Activated naive CD8-positive, alpha-beta T cell (primary cell): ENCODE data around the gene GALNT15.

ENCODE experiments used
- H3K27ac Mint-ChIP-seq: one replicate; pipeline ENCODE4 v1.8.0; 2021; ENCODE audit warnings: mixed read lengths
- H3K27me3 Mint-ChIP-seq: one replicate; pipeline ENCODE4 v1.8.0; 2021; ENCODE audit warnings: mixed read lengths
- H3K36me3 Mint-ChIP-seq: one replicate; pipeline ENCODE4 v1.8.0; 2021; ENCODE audit warnings: mixed read lengths
- H3K4me1 Mint-ChIP-seq: one replicate; pipeline ENCODE4 v1.8.0; 2021; ENCODE audit warnings: low read depth, mixed read lengths
- H3K4me3 Mint-ChIP-seq: one replicate; pipeline ENCODE4 v1.8.0; 2021; ENCODE audit warnings: mild to moderate bottlenecking, mixed read lengths
- H3K9me3 Mint-ChIP-seq: one replicate; pipeline ENCODE4 v1.8.0; 2021; ENCODE audit warnings: low read depth, mixed read lengths

The GALNT15 gene

DNA sequence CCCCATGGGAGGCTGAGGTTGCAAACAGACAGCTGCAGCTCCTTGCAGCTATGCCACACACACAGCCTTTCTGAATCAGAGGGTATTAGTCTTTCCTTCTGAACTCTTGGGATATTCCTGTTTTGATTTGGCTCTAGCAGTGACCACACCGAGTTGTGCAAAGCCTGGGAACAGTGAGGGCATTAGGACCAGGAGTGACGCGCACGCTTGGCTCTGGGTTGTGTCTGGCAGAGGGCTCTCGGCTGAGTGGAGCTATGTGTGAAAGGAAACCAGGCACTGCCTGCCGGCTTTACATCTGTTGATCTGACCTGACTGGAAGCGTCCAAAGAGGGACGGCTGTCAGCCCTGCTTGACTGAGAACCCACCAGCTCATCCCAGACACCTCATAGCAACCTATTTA lies at the start of gene GALNT15:
GALNT15 (plus strand) TSS at position 292 of the 400 bp plus-strand sequence. CDS start 472 bp downstream, outside the sequence.
- Mint-ChIP-seq H3K9me3 (peaks cover 5% of the 10 kb centered on the region), H3K27ac (no peak within 1 kb of the TSS)

GRCh38 chr3:16126634-16127033 lies 47.8 kb upstream of the GALNT15 start:
- no peak overlapping the region for H3K27ac Mint-ChIP-seq
- peaks cover 3% of the 10 kb centered on the region for H3K27me3 Mint-ChIP-seq
- H3K36me3 Mint-ChIP-seq, result peaks cover 3% of the 10 kb centered on the region
- H3K9me3 Mint-ChIP-seq, result no peaks in the 10 kb centered on the region
- no peaks in the 10 kb centered on the region for H3K4me1 Mint-ChIP-seq
- no peak overlapping the region for H3K4me3 Mint-ChIP-seq

More for the DNA sequence above, at the start of gene GALNT15:
- H3K27me3 Mint-ChIP-seq, result peaks cover 12% of the 10 kb centered on the region
- H3K4me1 Mint-ChIP-seq, result peaks cover 4% of the 10 kb centered on the region
- no peaks in the 10 kb centered on the region for H3K36me3 Mint-ChIP-seq
- no peak within 1 kb of the TSS for H3K4me3 Mint-ChIP-seq

DNA sequence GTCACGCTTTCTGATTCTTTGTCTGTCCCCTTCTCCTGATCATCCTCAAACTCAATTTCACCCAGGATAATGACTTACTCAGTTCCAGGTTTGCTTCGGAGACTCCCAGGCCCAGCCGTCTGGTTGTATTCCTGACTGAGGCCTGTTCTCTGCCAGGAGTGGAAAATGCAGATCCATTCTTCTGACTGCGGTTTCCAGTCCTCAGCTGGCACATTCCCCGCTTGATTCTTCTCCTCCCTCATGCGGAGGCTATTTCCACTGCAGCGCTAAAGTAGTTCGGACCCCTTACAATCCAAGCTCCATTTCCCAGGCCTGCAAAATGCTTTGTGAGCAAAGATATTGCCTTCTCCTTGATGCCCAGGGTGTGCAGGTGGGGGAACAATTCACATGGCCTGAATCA lies 47.2 kb upstream of the GALNT15 start:
- Mint-ChIP-seq H3K36me3 (peaks cover 3% of the 10 kb centered on the region), H3K4me1 (no peaks in the 10 kb centered on the region), H3K9me3 (no peaks in the 10 kb centered on the region), H3K4me3 (no peak overlapping the region), H3K27me3 (peaks cover 3% of the 10 kb centered on the region), H3K27ac (no peak overlapping the region)

DNA sequence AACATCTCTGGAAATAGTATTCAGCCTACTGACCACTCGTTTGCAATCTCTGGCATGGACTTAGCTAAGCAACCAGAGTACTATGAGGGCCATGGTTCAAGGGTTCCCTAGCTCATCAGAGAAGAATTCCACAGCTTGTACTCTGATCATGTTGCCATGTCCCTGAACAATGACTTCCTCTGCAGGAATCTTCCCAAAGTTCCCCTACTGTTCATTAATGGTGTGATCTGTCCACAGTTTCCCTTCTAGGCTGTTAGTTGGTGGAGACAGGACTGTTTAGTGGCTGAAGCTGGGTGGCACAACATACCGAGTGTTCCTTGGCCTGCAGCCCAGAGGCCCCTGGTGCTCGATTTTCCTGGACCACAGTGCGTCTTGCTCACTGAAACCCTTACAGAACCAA lies 44.4 kb upstream of the GALNT15 start:
- Mint-ChIP-seq H3K4me1 (no peaks in the 10 kb centered on the region), H3K4me3 (no peak overlapping the region), H3K36me3 (no peaks in the 10 kb centered on the region), H3K27ac (no peak overlapping the region), H3K27me3 (peaks cover 3% of the 10 kb centered on the region), H3K9me3 (no peaks in the 10 kb centered on the region)

GRCh38 chr3:16132190-16132589 lies 42.3 kb upstream of the GALNT15 start:
- H3K27ac Mint-ChIP-seq, result no peak overlapping the region
- H3K4me3 Mint-ChIP-seq, result no peak overlapping the region
- H3K4me1 Mint-ChIP-seq, result no peaks in the 10 kb centered on the region
- H3K36me3 Mint-ChIP-seq, result no peaks in the 10 kb centered on the region
- no peaks in the 10 kb centered on the region for H3K9me3 Mint-ChIP-seq
- H3K27me3 Mint-ChIP-seq, result peaks cover 3% of the 10 kb centered on the region

DNA sequence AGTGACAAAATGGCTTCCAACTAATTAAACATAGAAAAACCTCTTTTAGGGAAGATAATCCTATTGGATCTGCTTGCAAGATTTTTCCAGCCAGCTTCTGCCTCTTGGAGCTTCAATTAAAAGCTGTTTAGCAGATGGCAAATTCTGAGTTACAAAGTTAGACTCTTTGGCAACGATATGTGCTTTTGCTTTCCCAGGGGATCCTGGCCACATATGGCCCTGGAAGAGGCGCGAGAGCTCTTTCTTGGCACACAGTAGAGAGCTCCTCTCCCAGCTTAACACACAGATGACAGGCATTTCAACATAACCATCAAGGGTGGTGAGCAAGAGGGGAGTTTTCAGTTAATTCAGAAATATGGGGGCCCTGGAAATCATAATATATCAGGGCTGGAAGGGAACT lies 41.6 kb upstream of the GALNT15 start:
- no peaks in the 10 kb centered on the region for H3K27me3 Mint-ChIP-seq
- no peaks in the 10 kb centered on the region for H3K9me3 Mint-ChIP-seq
- H3K4me1 Mint-ChIP-seq, result no peaks in the 10 kb centered on the region
- H3K36me3 Mint-ChIP-seq, result no peaks in the 10 kb centered on the region
- no peak overlapping the region for H3K4me3 Mint-ChIP-seq
- no peak overlapping the region for H3K27ac Mint-ChIP-seq

DNA sequence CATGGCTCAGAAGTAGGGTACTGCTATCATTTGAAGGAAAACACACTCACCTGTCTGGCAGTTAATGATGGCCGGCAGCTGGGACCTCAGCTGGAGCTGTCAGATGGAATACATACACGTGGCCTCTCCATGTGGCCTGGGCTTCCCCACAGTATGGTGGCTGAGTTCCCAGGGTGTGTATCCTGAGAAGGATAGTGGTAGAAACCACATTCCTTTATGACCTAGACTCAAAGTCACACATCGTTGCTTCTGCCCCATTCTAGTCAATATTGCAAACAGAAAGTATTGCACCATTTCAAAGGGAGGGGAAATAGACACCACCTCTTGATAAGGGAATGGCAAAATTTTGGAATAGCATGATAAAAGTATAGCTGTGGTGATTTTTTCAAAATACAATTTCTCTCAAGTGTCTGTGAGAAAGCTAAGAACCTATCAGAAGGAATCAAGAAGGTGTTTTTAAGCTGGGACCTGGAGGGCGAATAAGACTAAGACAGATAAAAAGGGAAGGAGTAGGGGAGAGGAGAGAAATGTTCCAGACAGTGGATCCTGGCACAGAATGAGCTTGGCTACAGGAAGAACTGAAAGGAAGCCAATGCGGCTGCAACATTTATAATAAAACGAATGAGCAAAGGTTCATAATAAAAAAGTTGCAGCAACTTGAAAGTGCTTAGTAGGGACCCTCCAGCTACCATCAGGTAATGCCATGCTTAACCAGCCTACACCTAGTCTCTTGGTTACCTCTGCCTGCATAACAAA lies 40.1 kb upstream of the GALNT15 start:
- Mint-ChIP-seq H3K27ac (no peak overlapping the region), H3K4me3 (no peak overlapping the region), H3K4me1 (no peaks in the 10 kb centered on the region), H3K36me3 (no peaks in the 10 kb centered on the region), H3K9me3 (no peaks in the 10 kb centered on the region), H3K27me3 (no peaks in the 10 kb centered on the region)

DNA sequence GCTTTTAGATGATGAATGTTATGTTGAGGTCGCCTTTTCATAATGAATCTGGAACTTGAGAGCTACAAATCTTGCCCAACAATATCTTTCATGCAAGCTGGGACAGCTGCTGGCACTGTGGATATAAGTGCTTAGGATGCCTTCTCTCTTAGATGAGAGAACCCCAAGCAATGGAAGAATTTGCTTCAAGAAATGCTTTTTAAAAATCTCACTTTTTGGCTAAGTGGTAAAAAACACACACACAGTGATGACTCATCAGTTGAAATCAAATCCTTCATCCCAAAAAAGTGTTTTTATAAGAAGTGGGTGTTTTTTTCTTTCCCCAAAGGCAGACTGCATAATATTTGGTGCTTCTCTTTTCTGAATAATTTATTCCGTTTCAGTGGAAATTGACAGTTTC lies 38.4 kb upstream of the GALNT15 start:
- Mint-ChIP-seq H3K9me3 (no peaks in the 10 kb centered on the region), H3K4me3 (no peak overlapping the region), H3K27ac (no peak overlapping the region), H3K27me3 (peaks cover 1% of the 10 kb centered on the region), H3K36me3 (no peaks in the 10 kb centered on the region), H3K4me1 (no peaks in the 10 kb centered on the region)

GRCh38 chr3:16137044-16137443 lies 37.4 kb upstream of the GALNT15 start:
- Mint-ChIP-seq H3K4me1 (no peaks in the 10 kb centered on the region), H3K9me3 (no peaks in the 10 kb centered on the region), H3K27ac (no peak overlapping the region), H3K4me3 (no peak overlapping the region), H3K36me3 (no peaks in the 10 kb centered on the region), H3K27me3 (peaks cover 1% of the 10 kb centered on the region)

DNA sequence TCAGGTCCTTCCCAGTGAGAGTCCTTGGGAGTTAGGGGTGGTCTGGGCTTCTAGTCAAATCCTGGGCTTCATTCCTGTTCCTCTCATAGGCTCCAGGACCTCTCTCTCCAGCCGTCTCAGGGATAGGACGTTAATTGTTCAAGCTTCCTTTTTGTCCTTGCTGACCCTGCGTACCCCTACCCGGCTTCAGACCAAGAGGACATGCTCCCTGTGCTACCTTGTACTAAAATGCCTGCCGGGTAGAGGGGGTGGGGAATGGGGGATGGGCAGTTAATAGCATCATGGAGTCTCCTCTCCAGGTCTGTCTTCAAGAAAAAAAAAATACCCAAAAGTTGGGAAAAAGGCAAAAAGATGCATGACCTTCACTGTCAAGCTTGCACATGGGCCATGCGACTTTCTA lies 36.5 kb upstream of the GALNT15 start:
- Mint-ChIP-seq H3K27ac (no peak overlapping the region), H3K36me3 (no peaks in the 10 kb centered on the region), H3K4me3 (no peak overlapping the region), H3K9me3 (no peaks in the 10 kb centered on the region), H3K4me1 (no peaks in the 10 kb centered on the region), H3K27me3 (peaks cover 1% of the 10 kb centered on the region)

GRCh38 chr3:16140116-16140893 lies 34.2 kb upstream of the GALNT15 start:
- peaks cover 5% of the 10 kb centered on the region for H3K36me3 Mint-ChIP-seq

GRCh38 chr3:16140894-16141285 lies 33.6 kb upstream of the GALNT15 start:
- Mint-ChIP-seq H3K9me3 (peaks cover 7% of the 10 kb centered on the region), H3K27ac (no peak overlapping the region), H3K27me3 (peaks cover 2% of the 10 kb centered on the region), H3K4me3 (no peak overlapping the region), H3K4me1 (no peaks in the 10 kb centered on the region), H3K36me3 (peaks cover 5% of the 10 kb centered on the region)

More at GRCh38 chr3:16140116-16140893, 34.2 kb upstream of the GALNT15 start:
- Mint-ChIP-seq H3K27me3 (peaks cover 1% of the 10 kb centered on the region), H3K27ac (no peak overlapping the region), H3K4me1 (no peaks in the 10 kb centered on the region), H3K4me3 (no peak overlapping the region), H3K9me3 (peaks cover 7% of the 10 kb centered on the region)

- H3K36me3 Mint-ChIP-seq, result peaks cover 5% of the 10 kb centered on the region
- H3K27me3 Mint-ChIP-seq, result peaks cover 2% of the 10 kb centered on the region
- H3K4me1 Mint-ChIP-seq, result no peaks in the 10 kb centered on the region
- H3K9me3 Mint-ChIP-seq, result peaks cover 7% of the 10 kb centered on the region
- no peak overlapping the region for H3K4me3 Mint-ChIP-seq
- H3K27ac Mint-ChIP-seq, result no peak overlapping the region
Observed at GRCh38 chr3:16142350-16143025, 32.0 kb upstream of the GALNT15 start.

DNA sequence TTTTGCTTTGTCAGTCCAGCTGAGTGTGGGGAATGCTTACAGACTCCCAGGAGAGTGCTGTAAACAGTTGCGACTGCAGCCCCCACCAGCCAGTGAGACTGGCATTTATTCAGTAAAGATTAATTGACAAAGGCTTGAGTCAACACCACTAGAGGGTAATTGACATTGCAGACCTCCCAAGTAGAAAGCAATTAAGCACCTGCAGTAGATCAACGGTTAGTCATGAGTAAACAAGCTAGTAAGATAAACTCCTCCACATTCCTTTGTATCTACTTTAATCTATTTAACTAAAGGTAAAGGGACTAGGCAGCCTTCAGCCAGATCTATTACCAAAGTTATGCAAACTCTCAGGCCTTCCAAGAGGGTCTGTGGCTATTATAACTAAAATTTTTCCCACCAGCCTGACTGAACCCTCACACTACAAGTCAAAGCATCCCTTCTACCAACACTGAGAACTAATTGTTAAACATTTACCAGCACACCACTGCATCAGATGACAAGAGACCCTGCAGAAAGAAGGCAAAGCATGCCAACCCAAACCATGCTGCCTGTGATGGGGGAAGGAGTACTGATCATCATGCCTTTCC lies 30.5 kb upstream of the GALNT15 start:
- H3K4me3 Mint-ChIP-seq, result no peak overlapping the region
- H3K27ac Mint-ChIP-seq, result no peak overlapping the region

GRCh38 chr3:16145176-16145575 lies 29.3 kb upstream of the GALNT15 start:
- H3K27me3 Mint-ChIP-seq, result peaks cover 1% of the 10 kb centered on the region
- no peaks in the 10 kb centered on the region for H3K4me1 Mint-ChIP-seq
- peaks cover 7% of the 10 kb centered on the region for H3K9me3 Mint-ChIP-seq
- no peak overlapping the region for H3K27ac Mint-ChIP-seq
- no peak overlapping the region for H3K4me3 Mint-ChIP-seq
- peaks cover 5% of the 10 kb centered on the region for H3K36me3 Mint-ChIP-seq

More for the DNA sequence above, 30.5 kb upstream of the GALNT15 start:
- Mint-ChIP-seq H3K9me3 (peaks cover 7% of the 10 kb centered on the region), H3K36me3 (peaks cover 5% of the 10 kb centered on the region), H3K27me3 (peaks cover 2% of the 10 kb centered on the region), H3K4me1 (no peaks in the 10 kb centered on the region)
